Measurements from ENCODE around the gene FMN2.

The FMN2 gene

DNA sequence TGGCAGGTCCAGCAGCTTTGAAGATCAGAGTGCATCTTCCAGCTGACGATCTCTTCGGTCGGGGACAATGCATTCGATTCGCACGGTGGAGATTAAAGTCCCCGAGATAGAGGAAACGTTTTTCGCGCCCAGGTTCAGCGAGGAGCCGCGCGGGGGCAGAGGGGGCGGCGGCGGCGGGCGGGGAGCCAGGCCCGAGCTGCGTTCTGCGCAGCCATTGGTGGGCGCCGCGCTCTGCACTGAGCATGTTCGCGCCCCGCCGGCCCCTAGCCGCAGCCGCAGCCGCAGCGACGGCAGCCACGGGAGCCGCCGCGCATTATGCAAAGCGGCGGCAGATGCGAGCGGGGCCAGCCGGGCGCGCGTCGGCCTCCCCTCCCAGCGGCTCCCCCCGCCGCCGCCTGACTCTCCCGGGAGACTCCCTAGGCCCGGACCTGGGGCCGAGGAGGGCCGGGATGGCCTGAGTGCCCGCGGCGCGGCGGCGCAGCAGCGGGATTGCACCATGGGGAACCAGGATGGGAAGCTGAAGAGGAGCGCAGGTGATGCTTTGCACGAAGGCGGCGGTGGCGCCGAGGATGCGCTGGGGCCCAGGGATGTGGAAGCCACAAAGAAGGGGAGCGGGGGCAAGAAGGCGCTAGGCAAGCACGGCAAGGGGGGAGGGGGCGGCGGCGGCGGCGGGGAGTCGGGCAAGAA, at the start of gene FMN2:
Gene FMN2, plus strand, starts transcription at position 270 of the 687 bp plus-strand sequence. Its CDS starts 227 bp downstream, at position 497.
- no peak for DNase-seq

DNA sequence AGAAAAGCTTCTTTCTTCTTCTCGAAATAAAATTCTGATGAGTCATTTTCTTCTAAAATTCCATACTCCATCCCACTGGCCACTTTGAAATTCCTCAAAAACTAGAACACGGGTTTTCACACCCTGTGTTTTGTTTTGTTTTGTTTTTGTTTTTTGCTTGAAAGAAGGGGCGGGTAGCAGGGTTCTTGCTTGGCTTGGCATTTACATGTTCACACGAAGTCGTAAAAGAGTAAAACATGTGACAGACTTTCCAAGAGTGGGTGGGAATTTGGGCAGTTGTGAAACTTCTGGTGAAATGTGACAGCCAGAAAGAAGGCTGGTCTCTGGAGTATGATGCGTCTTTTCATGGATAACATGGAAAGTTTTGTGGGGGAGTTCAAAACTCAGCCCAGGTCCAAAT, 47.1 kb upstream of the FMN2 start:
- no peak for DNase-seq

DNA sequence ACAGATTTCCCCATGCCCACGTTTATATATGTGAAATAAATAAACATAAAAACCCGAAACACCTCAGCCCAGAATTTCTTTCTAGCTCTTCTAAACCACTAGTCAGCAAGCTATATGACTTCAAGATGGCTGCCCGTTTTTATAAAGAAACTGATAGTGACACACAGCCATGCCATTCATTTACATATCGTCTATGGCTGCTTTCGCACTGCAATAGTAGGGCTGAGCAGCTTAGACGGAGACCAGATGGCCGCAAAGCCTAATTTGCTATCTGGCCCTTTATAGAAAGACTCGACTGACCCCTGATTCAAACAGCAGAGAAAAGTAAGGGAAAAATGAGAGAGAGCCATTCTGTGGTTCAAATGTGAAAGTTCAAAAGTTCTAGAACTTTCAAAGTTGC, 45.7 kb upstream of the FMN2 start:
- DNase-seq: no peak

DNA sequence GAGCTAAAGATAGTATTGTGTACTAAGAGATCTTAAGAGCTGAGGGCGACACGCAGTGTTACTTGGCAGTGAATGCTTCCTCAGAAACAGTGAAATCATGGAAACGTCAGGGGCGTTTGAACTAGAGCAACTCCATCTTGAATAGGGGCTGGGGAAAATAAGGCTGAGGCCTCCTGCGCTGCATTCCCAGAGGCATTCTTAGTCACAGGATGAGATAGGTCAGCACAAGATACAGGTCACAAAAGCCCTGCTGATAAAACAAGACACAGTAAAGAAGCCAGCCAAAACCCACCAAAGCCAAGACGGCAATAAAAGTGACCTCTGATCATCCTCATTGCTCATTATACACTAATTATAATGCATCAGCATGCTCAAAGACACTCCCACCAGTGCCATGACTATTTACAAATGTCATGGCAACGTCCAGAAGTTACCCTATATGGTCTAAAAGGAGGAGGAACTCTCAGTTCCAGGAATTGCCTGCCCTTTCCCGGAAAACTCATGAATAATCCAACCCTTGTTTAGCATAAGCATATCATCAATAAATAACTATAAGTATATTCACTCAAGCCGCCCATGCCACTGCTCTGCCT, 37.5 kb upstream of the FMN2 start:
- no peak for DNase-seq

DNA sequence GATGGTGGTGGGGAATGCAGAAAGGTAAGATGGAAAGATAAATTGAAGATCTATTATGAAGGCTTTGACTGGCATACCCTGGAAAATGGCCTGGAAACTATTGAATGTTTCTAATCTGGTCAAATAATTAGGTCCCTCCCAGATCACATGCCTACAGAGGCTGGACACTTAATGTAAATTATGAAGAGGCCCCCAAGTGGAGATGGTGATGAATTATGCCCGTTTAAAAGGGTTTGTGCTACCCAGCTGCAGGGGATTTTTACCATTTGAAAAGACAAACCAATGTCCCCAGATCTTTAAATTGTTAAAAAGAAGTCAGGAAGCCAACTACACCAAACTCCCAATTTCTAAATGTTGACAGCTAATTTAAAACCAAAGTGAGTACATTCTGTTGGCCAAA, 35.7 kb upstream of the FMN2 start:
- DNase-seq: no peak

DNA sequence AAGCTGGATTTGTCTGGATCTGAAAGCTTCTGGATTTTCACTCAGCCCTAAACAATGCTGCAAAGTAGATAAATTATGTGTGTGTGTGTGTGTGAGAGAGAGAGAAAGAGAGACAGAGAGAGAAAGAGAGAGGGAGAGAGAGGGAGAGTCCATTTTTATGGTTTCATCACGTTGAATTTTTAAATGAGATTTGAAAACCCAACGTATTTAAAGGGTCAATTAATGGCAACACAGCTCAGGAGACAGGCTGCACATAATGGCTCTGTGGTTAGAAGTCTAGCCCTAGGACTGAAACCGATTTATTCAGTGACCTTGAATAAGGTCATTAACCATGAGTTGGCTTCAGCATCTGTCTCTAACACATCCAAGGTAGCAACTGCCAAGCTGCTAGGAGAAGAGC, 35.3 kb upstream of the FMN2 start:
- DNase-seq: no peak

DNA sequence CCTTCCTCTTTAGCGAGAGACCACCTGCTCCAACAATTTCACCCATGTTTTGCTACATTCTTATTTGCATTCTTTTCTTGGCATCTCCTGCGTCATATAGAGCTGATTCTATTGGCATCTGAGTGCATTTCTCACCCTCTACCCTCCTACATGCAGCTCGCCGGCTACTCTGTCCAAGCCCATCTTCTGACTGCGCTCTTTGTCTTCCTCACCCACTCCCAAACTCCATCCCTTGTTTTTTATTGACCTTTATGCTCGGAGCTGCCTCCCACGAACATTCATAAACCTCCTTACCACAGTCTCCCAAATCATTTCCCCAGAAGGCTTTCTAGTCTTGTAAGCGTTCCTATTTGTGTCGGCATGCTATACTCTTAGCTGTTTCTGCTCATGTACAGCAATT, 33.6 kb upstream of the FMN2 start:
- no peak for DNase-seq

DNA sequence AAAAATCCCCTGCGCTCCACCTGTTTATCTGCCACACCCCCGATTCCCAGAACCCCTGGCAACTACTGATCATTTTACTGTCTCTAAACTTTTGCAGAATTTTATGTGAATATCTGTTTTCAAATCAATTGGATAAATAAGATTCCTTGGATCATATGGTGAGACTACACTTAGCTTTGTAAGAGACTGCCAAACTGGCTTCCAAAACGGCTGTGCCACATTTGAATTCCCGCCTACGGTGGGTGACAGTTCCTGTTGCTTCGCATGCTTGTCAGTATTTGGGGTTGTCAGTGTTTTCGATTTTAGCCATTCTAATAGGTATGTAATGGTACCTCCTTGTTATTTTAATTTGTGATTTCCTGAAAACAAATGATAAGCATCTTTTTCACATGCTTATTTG, 22.7 kb upstream of the FMN2 start:
- no peak for DNase-seq

DNA sequence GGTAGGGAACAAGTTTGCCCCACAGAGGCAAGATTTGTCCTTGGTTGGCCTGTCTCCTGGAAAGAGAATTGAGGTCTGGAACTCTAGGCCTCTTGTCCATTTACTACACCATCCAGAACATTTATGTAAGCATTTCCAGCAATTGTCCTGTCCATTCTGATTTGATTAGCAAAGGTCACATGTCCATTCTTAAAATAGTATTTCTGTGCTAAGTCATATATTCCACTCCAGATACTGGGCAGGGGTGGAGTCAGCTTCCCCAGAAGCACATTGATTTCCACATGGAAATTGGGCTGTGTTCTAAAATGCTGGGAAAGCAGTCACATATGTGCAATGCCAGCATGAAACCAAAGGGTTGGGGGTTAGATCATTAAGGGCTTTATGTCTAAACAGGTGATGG, 21.5 kb upstream of the FMN2 start:
- no peak for DNase-seq

DNA sequence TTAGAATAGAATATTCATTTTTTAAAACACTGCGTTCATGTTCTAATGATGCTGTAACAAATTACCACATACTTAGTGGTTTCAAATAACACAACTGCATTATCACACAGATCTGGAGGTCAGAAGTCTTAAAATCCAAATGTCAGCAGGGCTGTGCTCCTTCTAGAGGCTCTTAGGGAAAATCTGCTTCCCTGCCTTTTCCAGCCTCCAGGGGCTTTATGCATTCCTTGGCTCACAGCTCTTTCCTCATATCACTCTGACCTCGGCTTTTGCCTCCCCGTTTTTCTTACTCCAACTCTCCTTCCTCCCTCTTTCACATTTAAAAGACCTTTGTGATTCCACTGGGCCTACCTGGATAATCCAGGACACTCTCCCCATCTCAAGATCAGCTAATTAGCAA, 18.6 kb upstream of the FMN2 start:
- DNase-seq: no peak

DNA sequence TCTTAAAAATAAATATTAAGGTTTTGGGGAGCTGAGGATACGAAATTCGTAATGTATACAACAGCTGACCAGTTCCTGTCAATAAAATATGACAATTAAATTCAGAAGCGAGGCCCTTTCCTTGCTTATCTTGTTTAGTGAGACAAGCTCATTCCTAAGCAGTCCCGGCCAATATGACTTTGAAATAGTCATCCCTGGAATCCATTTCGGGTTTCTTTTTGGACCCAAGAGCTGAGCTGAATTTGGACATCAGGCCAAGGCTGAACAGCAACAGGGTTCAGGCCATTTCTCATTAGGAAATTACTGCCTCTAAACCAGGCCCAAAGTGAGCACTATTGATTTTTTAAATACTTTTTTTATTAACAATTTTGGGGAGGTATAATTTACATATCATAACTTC, 17.3 kb upstream of the FMN2 start:
- no peak for DNase-seq

DNA sequence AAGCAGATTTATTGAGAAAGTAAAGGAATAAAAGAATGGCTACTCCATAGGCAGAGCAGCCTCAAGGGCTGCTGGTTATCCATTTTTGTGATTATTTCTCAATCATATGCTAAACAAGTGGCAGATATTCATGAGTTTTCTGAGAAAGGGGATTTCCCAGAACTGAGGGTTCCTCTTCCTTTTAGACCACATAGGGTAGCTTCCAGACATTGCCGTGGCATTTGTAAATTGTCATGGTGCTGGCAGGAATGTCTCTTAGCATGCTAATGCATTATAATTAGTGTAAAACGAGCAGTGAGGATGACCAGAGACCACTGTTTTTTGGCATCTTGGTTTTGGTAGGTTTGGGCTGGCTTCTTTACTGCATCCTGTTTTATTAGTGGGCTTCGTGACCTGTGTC, 16.8 kb upstream of the FMN2 start:
- DNase-seq: no peak

DNA sequence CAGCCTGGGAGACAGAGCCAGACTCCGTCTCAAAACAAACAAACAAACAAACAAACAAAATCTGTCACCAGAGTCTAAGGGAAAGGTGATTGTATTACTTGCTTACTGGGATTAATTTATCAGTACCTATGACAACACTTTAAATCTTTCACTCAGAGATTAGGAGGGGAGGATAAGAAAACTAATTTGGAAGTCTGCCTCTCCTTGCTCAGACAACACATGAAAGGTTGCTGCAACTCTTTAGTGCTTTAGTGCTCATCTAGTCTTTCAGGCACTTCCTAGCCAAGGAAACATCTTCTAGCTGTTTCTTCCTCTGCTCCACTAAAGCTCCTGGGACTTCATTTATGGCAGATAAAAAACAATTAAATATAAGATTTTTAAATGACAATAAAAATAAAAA, 7.3 kb upstream of the FMN2 start:
- DNase-seq: no peak

DNA sequence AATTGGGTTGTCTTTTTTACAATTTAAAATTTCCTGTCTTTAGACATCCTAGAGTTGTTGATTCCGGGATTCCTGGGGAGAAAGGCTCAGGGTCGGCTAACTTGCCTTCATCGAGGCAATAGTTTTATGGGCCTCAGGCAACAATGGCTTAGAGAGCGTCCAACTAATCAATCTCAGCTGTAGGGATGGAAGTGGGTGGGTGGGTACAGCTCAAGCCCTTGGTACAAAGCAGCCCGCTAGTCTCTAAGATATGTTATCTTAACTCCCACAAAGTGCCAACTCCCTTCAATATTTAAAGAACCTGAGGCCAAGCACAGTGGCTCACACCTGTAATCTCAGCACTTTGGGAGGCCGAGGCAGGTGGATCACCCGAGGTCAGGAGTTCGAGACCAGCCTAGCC, 6.9 kb upstream of the FMN2 start:
- no peak for DNase-seq

DNA sequence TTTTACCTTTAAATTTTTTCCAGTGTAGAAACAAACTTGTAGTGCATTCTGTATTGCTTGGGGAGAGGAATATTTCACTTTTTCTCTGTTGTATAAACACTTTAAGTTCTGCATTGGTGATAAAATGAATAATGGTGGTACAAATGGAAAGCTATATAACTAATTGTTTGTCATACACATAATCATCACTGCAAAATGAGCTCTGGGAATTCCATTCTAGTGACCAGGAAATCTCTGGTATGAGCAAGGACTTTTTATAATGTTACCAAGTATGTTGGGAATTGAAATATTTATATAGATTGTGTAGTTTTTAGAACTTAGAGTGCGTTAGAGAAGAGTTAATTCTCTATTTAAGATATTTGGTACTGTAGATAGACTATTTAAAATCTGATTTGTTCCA, 5.0 kb upstream of the FMN2 start:
- no peak for DNase-seq

DNA sequence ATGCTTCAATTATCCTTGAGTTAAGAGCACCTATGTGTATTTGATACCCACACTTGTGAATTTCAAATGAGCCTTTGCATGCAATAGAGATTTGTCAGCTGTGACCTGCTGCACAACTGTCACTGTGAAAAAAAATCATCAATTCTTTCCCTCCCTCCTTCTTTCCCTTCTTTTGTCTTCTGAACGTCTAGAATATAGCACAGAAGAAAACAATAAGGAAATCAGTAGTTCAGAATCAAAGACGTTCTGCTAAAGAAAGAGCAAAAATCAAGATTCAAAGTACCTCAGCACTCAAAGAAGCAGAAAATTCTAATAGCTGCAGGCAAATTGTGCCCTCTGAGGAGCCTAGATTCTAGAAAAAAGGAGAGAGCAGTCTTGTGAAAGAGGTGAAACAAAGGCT, 1.7 kb upstream of the FMN2 start:
- no peak for DNase-seq

DNA sequence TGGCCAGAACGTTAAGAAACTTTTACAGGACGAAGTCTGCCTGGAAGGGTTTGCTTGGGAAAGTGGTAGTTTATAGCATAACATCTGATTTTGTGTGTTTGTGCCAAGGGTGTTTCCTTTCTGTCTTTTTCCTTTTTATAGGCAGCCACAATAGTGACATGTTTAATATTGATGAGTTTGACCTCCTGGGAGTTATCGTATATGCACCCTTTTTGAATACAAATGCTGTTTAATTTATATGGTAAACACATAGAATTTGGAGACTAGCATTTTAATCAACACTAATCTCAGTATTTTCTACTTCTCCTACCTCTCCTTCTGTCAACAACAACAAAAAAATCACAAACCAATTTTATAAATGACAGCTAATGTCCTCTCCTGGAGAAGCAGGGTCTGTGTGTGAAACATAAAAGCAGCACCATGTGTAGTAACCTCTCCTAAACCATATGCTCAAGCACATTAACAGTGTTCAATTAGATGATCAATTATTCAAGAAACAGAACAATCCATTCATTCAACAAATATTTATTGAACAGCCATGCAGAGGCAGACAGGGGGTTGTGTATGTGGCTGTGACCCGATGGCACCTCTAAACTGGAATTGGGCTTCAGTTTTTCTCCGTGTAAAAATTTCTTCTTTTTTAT, 604 bp upstream of the FMN2 start:
- no peak for DNase-seq

DNA sequence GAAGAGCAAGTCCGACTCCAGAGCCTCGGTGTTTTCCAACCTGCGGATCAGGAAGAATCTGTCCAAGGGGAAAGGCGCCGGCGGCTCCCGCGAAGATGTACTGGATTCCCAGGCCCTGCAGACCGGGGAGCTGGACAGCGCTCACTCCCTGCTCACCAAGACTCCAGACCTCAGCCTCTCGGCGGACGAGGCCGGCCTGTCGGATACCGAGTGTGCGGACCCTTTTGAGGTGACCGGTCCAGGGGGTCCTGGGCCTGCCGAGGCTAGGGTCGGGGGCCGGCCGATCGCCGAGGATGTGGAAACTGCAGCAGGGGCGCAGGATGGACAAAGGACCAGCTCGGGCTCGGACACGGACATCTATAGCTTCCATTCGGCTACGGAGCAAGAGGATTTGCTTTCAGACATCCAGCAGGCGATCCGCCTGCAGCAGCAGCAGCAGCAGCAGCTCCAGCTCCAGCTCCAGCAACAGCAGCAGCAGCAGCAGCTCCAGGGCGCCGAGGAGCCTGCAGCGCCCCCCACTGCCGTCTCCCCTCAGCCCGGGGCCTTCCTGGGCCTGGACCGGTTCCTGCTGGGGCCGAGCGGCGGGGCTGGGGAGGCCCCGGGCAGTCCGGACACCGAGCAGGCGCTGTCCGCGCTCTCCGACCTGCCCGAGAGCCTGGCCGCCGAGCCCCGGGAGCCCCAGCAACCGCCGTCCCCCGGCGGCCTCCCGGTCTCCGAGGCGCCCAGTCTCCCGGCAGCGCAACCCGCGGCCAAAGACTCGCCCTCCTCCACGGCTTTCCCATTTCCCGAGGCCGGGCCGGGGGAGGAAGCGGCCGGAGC, 827 bp downstream of the FMN2 start:
- no peak for DNase-seq

DNA sequence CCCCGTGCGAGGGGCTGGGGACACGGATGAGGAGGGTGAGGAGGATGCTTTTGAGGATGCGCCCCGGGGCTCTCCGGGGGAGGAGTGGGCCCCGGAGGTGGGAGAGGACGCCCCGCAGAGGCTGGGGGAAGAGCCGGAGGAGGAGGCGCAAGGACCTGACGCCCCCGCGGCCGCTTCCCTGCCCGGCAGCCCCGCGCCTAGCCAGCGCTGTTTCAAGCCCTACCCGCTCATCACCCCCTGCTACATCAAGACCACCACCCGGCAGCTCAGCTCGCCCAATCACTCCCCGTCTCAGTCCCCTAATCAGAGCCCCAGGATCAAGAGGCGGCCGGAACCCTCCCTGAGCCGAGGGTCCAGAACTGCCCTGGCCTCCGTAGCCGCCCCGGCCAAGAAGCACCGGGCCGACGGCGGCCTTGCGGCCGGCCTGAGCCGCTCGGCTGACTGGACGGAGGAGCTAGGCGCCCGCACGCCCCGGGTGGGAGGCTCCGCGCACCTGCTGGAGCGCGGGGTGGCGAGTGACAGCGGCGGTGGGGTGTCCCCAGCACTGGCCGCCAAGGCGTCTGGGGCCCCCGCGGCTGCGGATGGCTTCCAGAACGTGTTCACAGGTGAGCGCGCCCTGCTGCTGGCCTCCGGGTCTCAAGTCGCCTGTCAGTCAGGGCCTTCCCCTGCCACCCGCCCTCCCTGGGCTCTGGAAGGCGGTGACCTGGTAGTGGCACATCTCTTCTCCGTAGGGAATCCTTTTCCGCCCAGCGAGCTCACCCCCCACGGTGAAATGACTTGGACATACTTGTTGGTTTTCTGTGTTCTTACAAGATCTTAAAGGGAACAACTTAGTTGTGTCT, 1.7 kb downstream of the FMN2 start:
- DNase-seq: no peak

DNA sequence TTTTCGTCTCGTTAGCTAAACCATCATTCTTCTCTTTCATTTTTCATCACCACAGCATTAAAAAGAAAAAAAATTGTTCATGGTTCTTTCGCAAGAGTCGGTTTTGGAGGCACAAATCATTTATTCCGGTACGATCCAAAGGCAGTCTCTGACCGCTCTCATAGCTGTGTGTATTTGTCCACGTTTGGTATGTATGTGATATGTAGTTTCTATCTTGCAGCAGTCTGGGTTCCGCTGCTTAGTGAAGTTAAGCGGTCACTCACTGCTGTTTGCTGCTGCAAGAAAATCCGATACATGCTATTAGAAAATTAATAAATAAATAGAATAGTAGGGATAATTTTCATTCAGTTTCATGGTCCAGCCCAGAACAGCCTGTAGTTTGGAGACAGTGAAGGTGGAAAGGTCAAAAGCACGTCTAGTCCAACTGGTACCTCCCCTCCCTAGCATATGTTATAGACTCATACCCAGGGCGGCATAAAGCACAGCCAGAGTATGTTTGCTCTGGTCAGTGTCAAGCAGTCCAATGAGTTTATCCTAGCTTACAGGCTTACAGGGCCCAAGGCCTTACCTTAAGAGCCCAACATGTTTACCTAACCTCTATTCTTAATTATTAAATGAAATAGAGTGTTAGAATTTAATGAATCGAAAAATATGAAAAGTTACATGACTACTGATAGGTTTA, 2.5 kb downstream of the FMN2 start:
- no peak for DNase-seq

DNA sequence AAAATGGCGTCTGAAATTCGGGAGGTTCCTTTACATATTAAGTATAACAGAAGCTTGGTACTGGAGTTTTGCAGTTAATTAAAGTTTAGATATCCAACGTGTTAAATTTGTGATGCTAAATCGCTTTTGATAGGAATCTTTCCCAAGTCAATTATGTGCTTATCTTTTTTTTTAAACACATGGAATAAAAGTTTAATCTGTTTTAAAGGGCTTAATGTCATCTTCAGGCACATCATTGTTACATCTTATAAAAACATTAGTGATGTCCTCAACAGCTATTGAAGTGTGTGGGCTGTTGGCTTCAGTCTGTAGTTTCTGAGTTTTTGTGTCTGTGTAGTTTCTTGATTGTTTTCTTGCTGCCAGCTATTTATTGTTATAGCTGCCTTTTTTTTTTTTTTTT, 5.3 kb downstream of the FMN2 start:
- no peak for DNase-seq

DNA sequence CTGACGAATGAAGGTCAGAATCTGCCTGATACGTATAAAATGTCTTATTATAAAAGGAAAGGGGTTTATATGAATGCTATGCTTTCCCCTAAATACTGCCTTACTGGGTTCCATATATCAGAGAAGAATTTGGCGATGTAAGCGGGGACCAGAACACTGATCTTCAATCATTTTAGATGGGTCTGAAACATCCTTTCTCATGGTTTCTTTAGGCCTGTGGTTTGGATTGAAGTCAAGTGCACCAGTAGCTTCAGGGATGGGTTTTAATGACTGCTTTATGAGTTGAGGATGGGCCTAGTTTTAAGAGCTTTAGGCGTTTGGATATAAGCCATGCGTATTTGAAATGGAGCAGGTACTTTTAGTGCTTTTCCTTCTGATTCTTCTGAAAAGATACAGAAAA, 6.9 kb downstream of the FMN2 start:
- DNase-seq: no peak
